8988T (cell line): ENCODE results near the gene IQGAP2.
"Not testable (repeated sequence)": the region's sequence is repeated elsewhere in the genome, so short reads cannot be mapped to it uniquely, and the experiment has no call there.

Experiments
- DNase-seq: peaks from one replicate; pipeline ENCODE4 v3.0.0; 2011

Gene IQGAP2

DNA sequence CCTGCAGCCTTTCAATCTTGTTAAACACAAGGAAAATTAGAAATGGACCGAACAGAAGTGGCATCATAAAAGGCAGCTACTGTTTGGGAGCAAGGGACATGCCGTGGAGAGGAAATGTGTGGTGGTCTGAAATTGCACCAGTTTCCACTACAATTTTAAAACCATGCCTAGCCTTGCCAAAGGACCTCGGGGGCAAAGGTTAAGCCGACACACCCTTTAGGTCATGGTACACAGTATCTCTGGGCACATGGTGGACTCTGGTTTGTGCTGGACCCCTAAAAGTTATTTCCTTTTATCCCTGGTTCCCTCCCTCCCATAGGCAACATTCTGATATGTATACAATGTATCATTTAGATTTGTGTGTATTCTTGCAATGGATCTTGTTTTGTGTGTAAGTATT, 142.1 kb downstream of the IQGAP2 start:
- no peak for DNase-seq

DNA sequence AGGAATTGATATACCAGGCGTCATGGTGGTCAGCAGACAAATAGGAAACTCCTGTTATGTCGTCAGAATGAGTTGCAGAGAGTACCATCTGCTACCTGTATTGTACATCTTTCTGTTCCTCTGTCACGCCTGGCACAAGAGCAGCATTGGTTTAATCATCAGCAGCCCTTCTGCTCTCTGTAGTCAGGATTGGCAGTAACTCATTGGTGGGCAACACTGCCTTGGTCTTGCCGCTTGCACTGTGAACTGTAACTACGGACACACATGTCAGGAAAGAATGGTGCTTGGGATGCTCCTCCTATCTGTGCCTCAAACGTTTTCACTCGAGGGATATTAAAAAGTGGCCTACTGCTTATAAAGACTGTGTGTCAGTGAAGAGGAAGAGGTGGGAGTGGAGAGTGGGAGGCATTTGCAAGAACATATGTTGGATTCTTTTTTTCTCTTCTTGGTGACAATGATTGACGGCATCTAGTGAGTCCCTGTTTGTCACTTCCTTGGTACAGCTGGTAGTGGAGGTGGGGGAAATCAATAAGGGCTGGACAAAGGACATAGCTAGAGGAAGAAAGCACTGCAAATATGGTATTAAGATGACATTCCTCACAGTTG, 143.5 kb downstream of the IQGAP2 start:
- no peak for DNase-seq

DNA sequence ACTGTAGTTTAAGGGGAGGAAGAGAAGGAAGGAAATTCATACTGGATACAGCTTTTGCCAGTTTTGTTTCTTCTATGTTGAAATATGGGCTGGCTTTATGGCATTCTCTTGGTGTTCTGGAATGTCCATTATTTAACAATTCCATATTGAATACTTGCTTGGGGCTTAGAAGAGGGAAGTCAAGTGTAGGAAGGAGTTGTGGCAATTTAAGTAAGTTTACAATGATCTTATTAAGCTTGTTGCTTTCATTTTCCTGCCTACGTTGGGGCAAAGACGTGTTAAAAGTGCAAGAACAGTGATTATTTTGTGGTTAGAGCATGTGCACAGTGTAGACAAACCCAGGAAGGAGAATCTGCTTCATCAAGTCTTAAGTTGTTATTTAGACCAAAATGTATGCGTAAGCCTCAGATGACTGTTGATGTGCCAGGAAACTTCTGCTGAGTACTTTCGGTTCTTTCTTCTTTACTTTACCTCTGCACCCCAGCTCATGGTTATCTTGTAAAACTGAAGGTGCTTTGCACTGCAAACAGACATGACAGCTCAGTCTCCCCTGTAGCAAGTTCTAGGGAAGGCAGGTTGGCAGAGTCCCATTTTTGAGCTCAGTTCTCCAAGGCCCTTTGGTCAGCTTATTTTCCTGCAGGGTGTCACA, 144.3 kb downstream of the IQGAP2 start:
- no peak for DNase-seq

DNA sequence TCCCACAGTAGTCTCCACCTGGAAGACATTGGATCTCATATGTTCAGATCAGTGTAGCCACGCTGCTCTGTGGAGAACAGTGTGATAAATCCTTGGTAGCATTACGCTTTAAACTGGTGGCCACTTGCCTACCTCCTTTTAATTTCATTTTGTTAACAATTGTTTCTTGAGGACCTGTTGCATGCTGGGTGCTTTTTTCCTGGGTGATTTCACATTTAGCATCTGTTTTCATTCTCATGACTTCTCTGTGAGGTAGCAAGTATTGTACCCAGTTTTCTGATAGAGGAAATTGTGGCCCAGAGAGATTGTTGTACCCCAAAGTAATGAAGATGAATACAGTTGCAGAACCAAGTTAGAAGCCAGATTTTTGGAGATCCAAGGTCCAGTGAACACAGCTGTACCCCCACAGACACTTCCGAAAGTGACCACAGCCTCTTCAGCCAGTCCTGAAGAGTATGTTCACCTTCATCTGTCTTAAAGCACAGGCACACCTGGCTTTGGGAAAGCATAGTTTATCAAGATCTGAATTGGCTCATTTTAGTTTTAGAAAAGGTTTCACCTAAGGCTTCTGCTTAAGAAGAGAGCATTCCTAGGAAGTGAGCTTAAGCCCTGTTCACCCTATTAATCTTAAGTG, 144.9 kb downstream of the IQGAP2 start:
- DNase-seq: no peak

DNA sequence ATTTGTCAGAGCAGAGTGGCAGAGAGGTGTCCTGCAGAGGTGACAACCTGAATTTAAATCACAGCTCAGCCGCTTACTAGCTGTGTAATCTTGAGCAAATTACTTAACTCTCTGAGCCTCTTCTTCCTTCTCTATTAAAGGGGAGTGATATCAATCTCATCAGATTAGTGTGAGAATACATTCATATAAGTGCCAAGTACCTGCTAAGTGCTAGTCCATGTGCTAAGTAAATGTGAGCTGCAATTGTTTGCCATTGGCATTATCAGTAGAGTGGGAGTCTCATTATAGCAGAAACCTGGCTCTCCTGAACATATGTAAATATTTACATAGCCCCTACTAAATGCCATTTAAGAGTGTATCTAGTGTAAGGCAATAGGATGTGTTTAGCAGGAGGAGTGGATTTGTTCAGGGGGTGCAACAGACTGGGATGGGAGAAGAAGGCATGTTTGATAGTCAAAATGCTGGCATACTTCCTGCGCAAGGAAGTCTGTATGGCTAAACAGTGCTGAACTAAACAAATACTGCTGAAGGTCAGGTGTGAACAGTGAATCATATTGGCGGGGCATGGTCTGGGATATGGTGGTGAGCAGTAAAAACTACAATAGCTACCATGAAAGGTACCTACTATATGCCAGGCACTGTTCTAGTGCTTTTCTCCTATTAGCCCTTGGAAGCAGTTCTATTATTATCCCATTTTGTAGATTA, 145.6 kb downstream of the IQGAP2 start:
- DNase-seq: no peak

DNA sequence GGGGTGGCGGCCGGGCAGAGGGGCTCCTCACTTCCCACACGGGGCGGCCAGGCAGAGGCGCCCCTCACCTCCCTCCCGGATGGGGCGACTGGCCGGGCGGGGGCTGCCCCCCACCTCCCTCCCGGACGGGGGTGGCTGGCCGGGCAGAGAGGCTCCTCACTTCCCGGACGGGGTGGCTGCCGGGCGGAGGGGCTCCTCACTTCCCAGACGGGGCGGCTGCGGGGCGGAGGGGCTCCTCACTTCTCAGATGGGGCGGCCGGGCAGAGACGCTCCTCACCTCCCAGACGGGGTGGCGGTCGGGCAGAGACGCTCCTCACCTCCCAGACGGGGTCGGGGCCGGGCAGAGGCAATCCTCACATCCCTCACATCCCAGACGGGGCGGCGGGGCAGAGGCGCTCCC, 147.8 kb downstream of the IQGAP2 start:
- DNase-seq: not testable (repeated sequence)

DNA sequence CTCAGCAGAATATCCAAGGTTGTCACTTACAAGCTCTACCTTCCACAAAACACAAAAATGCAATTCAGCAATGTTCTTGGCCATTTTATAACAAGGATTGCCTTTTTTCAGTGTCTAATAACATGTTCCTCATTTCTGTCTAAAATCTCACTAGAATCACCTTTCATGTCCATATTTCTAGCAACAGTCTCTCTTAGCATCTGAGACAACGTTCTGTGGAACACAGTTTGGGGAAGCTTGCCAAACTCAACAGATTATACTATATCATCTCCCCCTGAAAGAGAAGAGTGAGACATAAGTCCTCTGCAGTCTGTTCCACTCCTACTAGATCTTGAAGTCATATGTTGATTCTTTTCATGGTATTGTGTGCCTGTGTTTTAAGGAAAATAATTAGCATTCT, 149.5 kb downstream of the IQGAP2 start:
- no peak for DNase-seq

DNA sequence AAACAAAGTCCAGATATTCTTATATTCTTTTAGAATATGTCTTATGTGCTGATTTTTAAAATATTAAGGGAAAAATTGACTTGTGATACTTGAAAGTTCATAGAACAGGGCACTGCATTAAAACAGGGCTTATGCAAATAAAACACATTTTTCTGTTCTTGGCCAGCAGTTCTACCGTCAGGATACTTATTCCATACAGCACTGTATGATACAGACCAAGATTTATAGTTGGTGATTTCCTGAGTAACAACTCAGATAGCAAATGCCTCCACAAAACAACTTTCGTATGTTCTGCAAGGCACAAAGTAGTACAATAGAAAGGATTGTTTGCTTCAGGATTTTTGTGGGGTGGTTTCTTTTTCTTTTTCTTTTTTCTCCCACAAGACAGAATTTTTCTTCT, 150.2 kb downstream of the IQGAP2 start:
- DNase-seq: no peak

DNA sequence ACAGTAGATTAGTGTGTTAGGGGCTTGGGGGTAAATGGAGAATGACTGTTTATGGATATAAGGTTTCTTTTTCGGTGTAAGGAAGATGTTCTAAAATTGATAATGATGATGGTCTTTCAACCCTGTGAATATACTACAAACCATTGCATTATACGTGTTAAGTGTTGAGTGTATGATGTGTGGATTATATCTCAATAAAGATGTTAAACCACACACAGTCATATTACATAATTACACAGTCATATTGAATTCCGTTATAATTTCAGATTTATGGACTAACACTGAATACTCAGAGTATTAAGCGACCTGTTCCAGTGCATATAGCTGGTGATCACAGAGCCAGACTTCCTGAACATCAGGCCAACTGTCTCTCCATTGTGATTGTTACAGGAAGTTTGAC, 152.0 kb downstream of the IQGAP2 start:
- DNase-seq: no peak

DNA sequence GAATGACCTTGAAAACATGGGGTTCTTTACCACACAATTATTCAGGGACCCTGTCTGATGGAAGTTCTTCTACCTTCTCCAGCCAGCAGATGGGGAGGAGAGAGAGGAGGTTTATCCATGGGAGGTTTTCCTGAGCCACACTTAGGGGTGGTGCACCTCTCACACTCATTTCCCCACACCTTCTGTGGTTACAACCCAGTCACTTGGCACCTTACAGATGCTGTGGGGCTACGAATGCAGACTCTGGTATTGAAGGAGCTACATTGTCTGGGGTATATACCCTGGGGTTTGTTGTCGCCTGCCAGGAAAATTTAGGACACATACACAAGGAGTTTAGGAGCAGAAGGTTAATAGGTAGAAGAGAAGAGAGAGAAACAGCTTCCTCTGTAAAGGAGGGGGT, 152.6 kb downstream of the IQGAP2 start:
- no peak for DNase-seq

DNA sequence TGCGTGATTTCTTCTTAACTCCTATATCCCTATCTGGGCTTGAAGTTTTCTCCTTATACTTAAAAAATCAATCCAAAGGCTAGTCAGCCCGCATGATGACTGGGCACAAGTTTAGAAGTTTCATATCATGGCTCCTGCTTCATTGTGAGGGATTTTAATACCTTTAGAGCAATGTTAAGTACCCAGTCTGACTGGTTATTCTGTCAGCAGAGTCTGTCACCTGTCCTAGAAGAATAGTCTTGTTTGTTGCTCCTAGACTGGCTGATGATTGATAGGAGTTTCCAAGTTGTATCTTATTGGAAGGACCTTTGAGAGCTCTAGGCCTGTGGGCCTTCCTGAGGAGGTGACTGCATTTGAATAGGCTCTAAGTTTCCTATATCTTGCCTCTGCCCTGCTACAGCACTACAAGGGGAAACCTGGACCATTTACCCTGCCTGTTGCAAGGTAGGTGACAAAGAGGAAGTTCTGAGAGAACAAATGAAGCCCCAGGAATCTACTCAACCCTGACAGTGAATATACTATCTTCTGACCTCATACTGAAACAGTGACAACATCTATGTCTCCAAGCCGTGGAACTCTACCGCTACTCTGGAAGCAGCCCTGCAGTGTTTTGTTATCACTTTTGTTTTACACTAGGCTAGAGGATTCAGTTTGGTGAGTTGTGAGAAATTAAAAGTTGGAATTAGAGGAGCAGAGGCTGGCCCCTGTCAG, 153.6 kb downstream of the IQGAP2 start:
- DNase-seq: no peak

DNA sequence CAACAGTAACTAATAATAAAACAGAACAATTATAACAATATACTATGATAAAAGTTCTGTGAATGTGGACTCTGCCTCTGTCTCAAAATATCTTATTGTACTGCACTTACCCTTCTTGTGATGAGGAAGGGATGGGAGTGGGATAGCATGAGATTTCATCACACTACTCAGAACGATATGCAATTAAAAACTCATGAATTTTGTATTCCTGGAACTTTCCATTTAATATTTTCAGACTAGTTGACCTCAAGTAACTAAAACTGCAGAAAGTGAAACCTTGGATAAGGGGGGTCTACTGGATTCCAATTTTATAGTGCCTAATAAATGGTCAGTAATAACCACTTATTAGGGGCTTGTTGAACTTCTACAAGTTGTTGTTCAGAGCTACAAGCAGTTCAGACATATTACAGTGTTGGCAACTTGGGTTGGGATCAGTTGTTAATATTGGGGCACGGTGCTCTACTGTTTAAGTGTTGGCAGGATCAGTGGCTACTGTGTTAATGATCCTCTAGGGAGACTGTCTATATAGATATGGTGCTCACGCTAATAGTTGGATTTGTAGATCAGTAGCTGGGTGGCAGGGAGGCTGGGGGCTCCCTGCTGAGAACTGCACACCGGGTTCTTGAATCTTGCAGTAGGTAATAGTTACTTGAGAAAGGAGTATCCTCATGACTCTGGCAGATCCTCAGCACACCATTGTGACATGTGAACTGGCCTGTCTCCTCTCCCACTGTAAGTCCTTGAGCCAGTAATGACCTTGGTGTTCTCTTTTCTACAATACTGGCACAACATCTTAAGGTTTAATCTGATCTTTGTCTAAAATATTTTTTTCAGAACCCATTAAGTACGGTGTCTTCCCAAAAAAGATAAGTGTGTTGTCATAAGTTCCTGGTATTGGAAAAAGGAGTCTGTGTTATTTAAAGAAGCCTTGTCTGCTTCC, 158.1 kb downstream of the IQGAP2 start:
- no peak for DNase-seq

DNA sequence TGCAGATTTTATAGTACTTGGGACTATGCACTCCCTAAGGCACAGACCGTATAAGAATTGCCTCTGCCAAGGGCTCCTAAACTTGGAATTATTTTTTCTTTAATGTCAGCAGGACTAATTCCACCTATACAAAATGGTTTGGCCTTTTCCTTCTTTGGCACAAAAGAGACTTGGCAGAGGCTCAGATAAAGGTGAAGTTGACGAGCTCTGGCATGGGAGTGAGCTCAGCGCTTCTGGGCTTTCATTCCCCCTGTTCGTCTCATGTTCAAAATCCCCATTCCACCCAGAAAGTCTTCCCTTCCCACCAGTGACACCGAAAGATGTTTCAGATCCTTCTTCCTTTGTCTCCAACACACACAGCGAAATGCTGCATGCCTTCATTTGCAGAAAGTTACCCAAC, 158.9 kb downstream of the IQGAP2 start:
- no peak for DNase-seq

DNA sequence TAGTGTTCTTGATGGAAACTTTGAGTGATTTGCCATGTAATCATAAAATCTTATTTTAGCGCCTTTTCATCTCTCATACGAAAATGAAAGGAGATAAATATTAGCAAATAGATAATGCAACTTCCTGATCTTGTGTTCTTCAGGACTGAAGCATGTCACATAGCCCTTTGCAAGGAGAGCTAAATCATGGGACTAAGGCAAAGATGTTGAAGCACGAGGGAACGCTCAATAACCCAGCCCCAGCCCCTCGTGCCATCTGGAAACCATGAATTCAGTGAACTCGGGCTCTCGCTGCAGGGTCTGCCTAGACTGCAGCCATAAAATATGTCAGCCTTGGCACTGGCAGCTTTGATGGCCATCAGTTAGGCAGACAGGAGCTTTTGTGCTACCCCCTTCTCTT, 161.9 kb downstream of the IQGAP2 start:
- DNase-seq: no peak

DNA sequence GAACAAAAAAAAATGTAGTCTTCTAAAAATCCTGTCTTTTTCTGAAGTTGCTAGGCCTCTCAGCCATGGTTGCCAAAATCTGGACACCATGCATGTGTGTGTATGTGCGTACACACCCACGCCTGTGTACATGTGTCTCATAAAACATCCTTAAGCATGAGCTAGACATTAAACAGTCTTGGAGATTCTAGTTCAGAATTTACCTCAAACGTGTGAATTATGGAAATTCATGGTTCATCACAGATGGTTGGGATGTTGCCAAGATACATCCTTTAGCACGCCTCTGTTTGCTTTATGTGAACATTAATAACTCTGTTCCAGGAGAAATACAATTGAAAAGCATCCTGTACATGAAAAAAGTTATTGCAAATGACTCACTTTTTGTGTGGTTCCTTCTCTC, 167.1 kb downstream of the IQGAP2 start:
- no peak for DNase-seq

DNA sequence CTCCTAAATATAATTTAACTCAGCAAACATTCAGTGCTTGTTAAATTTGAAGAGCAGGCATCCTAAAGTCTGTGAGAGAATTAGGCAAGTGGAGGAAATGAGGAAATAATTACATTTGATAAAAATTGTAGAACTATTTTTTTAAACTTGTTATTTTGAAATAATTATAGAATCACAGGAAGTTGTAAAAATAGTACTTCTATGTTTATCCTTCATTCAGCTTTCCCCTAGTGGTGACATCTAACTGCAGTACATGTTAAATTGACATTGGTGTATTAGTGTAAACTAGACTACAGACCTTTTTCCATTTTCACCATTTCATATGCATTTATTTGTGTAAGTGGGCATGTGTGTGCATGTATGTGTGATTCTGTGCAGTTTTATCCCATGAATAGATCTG, 168.5 kb downstream of the IQGAP2 start:
- no peak for DNase-seq

DNA sequence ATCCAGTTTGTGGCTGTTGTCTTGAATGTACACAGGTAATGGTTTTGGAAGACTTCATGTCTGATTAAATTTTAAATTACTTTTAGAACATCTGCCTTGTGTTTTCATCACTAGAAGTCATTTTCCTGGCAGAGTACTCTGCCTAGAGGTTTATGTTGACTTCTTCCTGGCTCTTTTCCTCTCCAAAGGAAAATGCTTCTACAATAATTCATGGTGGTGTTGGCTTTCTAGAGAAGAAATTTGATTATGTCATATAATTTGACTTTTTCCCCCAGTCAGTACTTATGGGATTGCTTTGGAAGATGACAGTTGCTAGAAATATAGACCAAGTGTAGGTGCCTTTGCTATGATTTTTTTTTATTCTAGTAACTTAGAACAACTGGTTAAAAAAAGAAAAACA, 173.4 kb downstream of the IQGAP2 start:
- DNase-seq: no peak

DNA sequence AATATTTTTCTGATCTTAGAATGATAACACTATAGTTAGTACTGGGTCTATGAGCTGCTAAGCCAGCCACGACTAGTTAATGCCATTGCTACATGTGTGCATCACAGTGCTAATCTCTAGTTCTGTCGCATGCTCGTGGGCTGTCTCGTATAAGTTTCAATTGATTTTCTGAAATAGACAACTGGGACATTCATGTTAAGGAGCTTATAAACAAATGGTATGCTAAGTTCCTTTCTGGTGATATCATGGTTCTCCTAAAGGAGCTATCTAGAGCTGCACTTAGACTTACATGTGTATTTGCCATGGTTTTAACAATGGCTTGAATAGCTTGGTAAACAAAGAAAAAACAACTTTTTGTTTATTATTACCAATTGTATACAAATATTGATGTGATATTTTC, 173.9 kb downstream of the IQGAP2 start:
- no peak for DNase-seq

DNA sequence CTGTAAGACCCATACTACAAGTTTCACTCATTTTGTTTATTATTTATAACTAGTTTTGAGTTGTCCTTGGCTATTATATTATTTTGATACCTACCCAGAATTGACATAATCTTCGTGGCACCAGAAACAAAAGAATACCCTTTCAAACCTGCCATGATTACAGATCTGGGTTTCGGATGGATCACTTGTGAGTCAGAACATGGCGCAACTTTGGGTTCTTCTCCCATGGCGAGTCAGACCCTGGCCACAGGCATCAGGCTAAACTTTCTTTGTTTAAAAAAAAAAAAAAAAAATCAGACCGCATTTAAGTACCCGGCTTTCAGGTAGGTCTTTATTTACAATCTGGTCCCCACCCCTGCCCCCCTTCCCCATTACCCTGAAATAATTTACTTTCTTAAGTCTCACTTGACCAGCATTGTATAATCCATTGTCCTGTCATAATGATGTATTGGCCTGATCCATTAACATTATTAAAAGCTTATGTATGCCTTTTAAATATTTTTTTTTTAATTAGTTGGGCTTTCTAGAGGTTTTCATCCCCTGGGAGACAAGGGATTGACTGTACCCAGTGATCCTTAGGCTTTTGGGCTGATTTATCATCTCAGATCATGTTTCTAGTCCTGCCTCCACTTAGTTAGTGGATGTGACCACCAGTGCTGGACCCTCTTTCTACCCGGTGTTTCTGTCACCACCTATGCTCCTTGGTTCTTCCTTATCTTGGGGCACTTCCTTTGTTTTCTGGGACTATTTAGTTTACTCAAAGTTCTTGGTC, 176.3 kb downstream of the IQGAP2 start:
- DNase-seq: no peak

DNA sequence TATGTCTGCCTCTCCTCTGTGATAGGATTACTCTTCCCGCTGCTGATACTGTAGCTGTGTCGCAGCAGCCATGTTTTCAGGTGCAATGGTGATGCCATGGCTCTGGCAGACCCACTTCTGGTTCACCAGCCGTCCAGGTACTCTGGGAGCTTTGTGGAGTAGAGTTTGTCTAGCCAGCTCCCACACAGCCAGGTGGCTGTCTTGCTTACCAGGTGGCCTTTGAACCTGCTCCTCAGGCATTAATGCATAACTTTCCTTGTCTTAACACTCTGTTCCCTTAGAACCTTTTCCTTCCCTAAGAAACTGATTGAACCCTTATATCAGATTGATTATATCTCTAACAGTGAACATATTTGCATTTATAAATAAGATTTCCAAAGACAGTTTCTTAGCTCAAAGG, 177.9 kb downstream of the IQGAP2 start:
- DNase-seq: no peak
